Measurements from ENCODE around the gene CCDC40. TPM values are rescaled to one million over a fixed set of nuclear protein-coding genes. Genes with fewer than 3 reads are reported as not detected.

Gene CCDC40
- total RNA-seq, 3 donors from 2014 or later = 7.4 to 11.8 (median 11.6) TPM

- no peaks in the 10 kb centered on the region for H3K27me3 ChIP-seq
- no peaks in the 10 kb centered on the region for H3K9me3 ChIP-seq
- peak within 1 kb of the TSS; percentile 94 to 100 (median 96) for H3K4me3 ChIP-seq
- TF ChIP-seq CTCF (IDR thresholded peaks at IDR 0.05) (no peak), POLR2A (IDR thresholded peaks at IDR 0.05) (peak; percentile 64), POLR2AphosphoS5 (IDR thresholded peaks at IDR 0.05) (peak; percentile 86 to 98 (median 94))
- H3K27ac ChIP-seq = peak within 1 kb of the TSS; percentile 96 to 98
- peaks cover 3 to 12% of the 10 kb centered on the region in 2 donors for H3K4me1 ChIP-seq
- DNase-seq (ENCODE audit: low spot score in 2 of 2) = peak; percentile 98 to 99
- H3K36me3 ChIP-seq = peaks cover 5% of the 10 kb centered on the region
- intact Hi-C loops (cut with DNase I; ENCODE audit: low total_unique reads) = loop anchor here (1.0 kb wide), 1 partner anchor 42 kb away; no protein-coding TSS in a partner anchor
Observed at GRCh38 chr17:80147035-80147822, 110.8 kb downstream of the CCDC40 start, which contains the start of gene EIF4A3. Gene EIF4A3 (minus strand): TSS chr17:80147128. CDS start chr17:80146961, 167 bp downstream.

Other genes with a start within 250 kb of the CCDC40 start
- gene CBX8, start 239.6 kb upstream of the CCDC40 start, total RNA-seq = 1 to 10 TPM; 1.9 to 9.2 (median 6.7) TPM
- gene CBX4, start 197.2 kb upstream of the CCDC40 start, total RNA-seq = 10 to 100 TPM; 11.5 to 20.6 (median 13.4) TPM
- 10 to 100 TPM; 27.1 to 92.2 (median 32.8) TPM for gene TBC1D16, start 770 bp upstream of the CCDC40 start, total RNA-seq
- 10 to 100 TPM; 40.6 to 80.3 (median 56.5) TPM for gene GAA, start 64.9 kb downstream of the CCDC40 start, total RNA-seq
- 10 to 100 TPM; 46.2 to 93.1 (median 67.9) TPM for gene EIF4A3, start 110.5 kb downstream of the CCDC40 start, total RNA-seq
- gene CARD14, start 133.4 kb downstream of the CCDC40 start, total RNA-seq = 10 to 100 TPM in 1 of 3 donors, 1 to 10 TPM in 1, under 1 TPM in 1; 0.32 to 13.8 (median 9.4) TPM
- gene SGSH, start 183.7 kb downstream of the CCDC40 start, total RNA-seq = 10 to 100 TPM; 28.3 to 38.1 (median 32.1) TPM
- 10 to 100 TPM; 12.0 to 20.6 (median 19.0) TPM for gene SLC26A11, start 183.8 kb downstream of the CCDC40 start, total RNA-seq
- gene RNF213, start 224.2 kb downstream of the CCDC40 start, total RNA-seq = 100 to 1,000 TPM in 2 of 3 donors, 10 to 100 TPM in 1; 96.0 to 111 (median 101) TPM